ENCODE measurements around the gene TNNT2.

DNA sequence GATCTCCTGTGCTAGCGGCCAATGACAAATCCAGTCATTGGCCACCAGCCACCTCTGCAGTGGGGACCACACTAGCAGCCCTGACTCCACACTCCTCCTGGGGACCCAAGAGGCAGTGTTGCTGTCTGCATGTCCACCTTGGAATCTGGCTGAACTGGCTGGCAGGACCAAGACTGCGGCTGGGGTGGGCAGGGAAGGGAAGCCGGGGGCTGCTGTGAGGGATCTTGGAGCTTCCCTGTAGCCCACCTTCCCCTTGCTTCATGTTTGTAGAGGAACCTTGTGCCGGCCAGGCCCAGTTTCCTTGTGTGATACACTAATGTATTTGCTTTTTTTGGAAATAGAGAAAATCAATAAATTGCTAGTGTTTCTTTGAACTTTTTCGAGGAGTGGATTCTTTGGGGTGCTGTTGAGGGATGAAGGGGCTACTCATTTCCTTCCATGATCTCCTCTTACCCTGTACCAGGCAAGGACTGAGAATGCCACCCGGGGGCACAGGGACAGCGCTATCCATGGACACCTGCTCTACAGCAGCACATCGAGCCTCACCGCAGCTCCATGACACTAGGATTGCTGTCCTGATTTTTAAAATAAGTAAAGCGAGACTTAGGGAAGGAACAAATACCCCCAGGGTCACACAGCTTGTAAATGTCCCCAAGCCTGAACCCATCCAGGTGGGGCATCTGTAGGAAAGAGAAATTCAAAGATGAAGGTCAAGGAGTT lies 44.7 kb downstream of the TNNT2 start:
- TF ChIP-seq ADNP (CRISPR knock-in tag; IDR thresholded peaks at IDR 0.05) (no peak), NCOA1 (CRISPR knock-in tag; IDR thresholded peaks at IDR 0.05) (no peak)
